Right lobe of liver (tissue), 6 donors: ENCODE results near the gene TLN1. TPM values are rescaled to one million over a fixed set of nuclear protein-coding genes. Genes with fewer than 3 reads are reported as not detected.

Experiments
- ATAC-seq, 4 donors: fragments of 200-7000 bp; cut with Tn5 transposase; one replicate each; pipeline ENCODE4 v1.9.1; 2020; ENCODE audit warnings: mild to moderate bottlenecking in 4 of 4, moderate library complexity in 4 of 4
- DNase-seq, 3 donors: peaks; one replicate each; pipeline ENCODE4 v3.0.0-alpha.2; 2020
- H3K27ac ChIP-seq, 3 donors: fragments of 200-600 bp; one replicate each; pipeline ENCODE4 v1.8.0; 2022
- H3K27me3 ChIP-seq, 2 donors: fragments of 200-600 bp; one replicate each; pipeline ENCODE4 v1.8.0; 2022
- H3K36me3 ChIP-seq, 4 donors: fragments of 200-600 bp; sonication (generic) in 1 of 4; one replicate each; pipeline versions ENCODE4 v1.5.1 to v1.8.0; 2017 to 2022; ENCODE audit warnings: control low read depth in 1 of 4
- H3K4me1 ChIP-seq, 4 donors: fragments of 200-600 bp; sonication (generic) in 1 of 4; one replicate each; pipeline versions ENCODE4 v1.5.1 to v1.8.0; 2017 to 2022; ENCODE audit warnings: control low read depth in 1 of 4
- H3K4me3 ChIP-seq, 3 donors: fragments of 200-600 bp; one replicate each; pipeline ENCODE4 v1.8.0; 2022
- H3K9me3 ChIP-seq, 4 donors: fragments of 200-600 bp; sonication (generic) in 1 of 4; one replicate each; pipeline versions ENCODE4 v1.5.1 to v1.8.0; 2017 to 2022; ENCODE audit warnings: control low read depth in 1 of 4
- CTCF ChIP-seq, 4 donors: fragments of 200-600 bp in 3 of 4; fragments of 450-650 bp in 1 of 4; IDR thresholded peaks; one replicate each; pipeline versions ENCODE4 v1.5.1 to v1.8.0; 2016 to 2022; ENCODE audit warnings: antibody characterized with exemption in 4 of 4, mild to moderate bottlenecking in 2 of 4
- POLR2A ChIP-seq: fragments of 450-650 bp; IDR thresholded peaks from one replicate; pipeline ENCODE4 v1.6.1; 2017; ENCODE audit warnings: antibody characterized with exemption, mild to moderate bottlenecking
- whole genome bisulfite sequencing: methylation state at CpG from one replicate; pipeline ENCODE4 v1.1.6; 2018; ENCODE audit warnings: low coverage, low lambda C conversion rate; ENCODE audit not compliant: insufficient coverage; ENCODE audit errors: missing lambda C conversion rate; 5-methylcytosine and 5-hydroxymethylcytosine counted together
- intact Hi-C, 2 donors: fragments of 100-400 bp; cut with DNase I; formaldehyde crosslinking; loops; one replicate each; pipeline versions ENCODE4 v1.11.2 to v1.14.1; 2022
- total RNA-seq, 6 experiments: library from RNA; depleted of rRNA in 2 of 6; stranded (reverse); fragments of >200 nt in 2 of 6; fragmentation: NEBNext Ultra II Directional in 3 of 6; extraction: Animal tissue kit (Norgen Biotek cat#: 25700) in 3 of 6; gene quantifications; one replicate each; pipeline versions ENCODE4 v1.1.0 to v1.2.4, GENCODE V29; 2016 to 2023
- donor health status: DM: no; HTN: yes; CAD: no.
- donor health status: DM: no; HTN: no; CAD: no.
- donor health status: DM: no; HTN: no; CAD: no.
- donor health status: DM: no; HTN: yes; CAD: no.
- donor health status: DM: no; HTN: yes; CAD: no.

TLN1 gene
- total RNA-seq, 6 experiments from 2014 or later = 103 to 168 (median 128) TPM

DNA sequence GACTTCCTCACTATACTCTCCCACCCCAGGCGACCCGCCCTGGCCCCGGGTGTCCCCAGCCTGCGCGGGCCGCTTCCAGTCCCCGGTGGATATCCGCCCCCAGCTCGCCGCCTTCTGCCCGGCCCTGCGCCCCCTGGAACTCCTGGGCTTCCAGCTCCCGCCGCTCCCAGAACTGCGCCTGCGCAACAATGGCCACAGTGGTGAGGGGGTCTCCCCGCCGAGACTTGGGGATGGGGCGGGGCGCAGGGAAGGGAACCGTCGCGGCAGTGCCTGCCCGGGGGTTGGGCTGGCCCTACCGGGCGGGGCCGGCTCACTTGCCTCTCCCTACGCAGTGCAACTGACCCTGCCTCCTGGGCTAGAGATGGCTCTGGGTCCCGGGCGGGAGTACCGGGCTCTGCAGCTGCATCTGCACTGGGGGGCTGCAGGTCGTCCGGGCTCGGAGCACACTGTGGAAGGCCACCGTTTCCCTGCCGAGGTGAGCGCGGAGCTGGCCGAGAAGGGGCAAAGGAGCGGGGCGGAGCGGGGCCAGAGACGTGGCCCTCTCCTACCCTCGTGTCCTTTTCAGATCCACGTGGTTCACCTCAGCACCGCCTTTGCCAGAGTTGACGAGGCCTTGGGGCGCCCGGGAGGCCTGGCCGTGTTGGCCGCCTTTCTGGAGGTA, 56.1 kb downstream of the TLN1 start:
- Histone ChIP-seq H3K9me3 (no peaks in the 10 kb centered on the region), H3K27me3 (peaks cover 0 to 9% of the 10 kb centered on the region in 2 donors), H3K4me3 (peak overlapping the region; percentile 38), H3K36me3 (no peaks in the 10 kb centered on the region), H3K4me1 (peaks cover 0 to 6% (median 0%) of the 10 kb centered on the region in 4 donors), H3K27ac (no peak overlapping the region)
- DNase-seq (peak in 1 of 3 donors; percentile 56), ATAC-seq (peak; percentile 57 to 72 (median 64))
- intact Hi-C loops = no loop called here
- 9% methylated on average over 16 of the region's 51 CpGs for WGBS
- TF ChIP-seq CTCF (IDR thresholded peaks at IDR 0.05) (no peak), POLR2A (no peak)

- intact Hi-C loops = no loop called here
- Histone ChIP-seq H3K9me3 (no peaks in the 10 kb centered on the region), H3K27me3 (peaks cover 0 to 9% of the 10 kb centered on the region in 2 donors), H3K4me1 (peaks cover 0 to 6% (median 0%) of the 10 kb centered on the region in 4 donors), H3K27ac (no peak overlapping the region), H3K4me3 (peak overlapping the region in 2 of 3 donors; percentile 38), H3K36me3 (no peaks in the 10 kb centered on the region)
- TF ChIP-seq POLR2A (no peak), CTCF (IDR thresholded peaks at IDR 0.05) (no peak)
- DNase-seq = peak in 1 of 3 donors; percentile 4
- WGBS = 31% methylated on average over 8 of the region's 13 CpGs
- no peak for ATAC-seq
Measured at GRCh38 chr9:35675204-35675603, 56.8 kb downstream of the TLN1 start.

GRCh38 chr9:35674025-35674361, 58.0 kb downstream of the TLN1 start:
- ATAC-seq (no peak), DNase-seq (no peak)
- intact Hi-C loops = no loop called here
- no peak overlapping the region for H3K27ac ChIP-seq
- WGBS = no CpG with 5 or more reads among the region's 3 CpGs
- no peak overlapping the region for H3K4me3 ChIP-seq
- H3K36me3 ChIP-seq = no peaks in the 10 kb centered on the region
- H3K9me3 ChIP-seq = no peaks in the 10 kb centered on the region
- TF ChIP-seq POLR2A (no peak), CTCF (IDR thresholded peaks at IDR 0.05) (no peak)
- H3K27me3 ChIP-seq = peaks cover 0 to 9% of the 10 kb centered on the region in 2 donors
- H3K4me1 ChIP-seq = peaks cover 0 to 14% (median 4%) of the 10 kb centered on the region in 4 donors

GRCh38 chr9:35673132-35674024, 58.6 kb downstream of the TLN1 start, which contains the start of gene CA9:
Gene CA9, plus strand, starts transcription at chr9:35673928. Its CDS starts 32 bp downstream, at chr9:35673960.
- H3K27me3 ChIP-seq = peaks cover 0 to 9% of the 10 kb centered on the region in 2 donors
- TF ChIP-seq POLR2A = no peak
- DNase-seq (peak in 1 of 3 donors; percentile 22), ATAC-seq (peak in 3 of 4 donors; percentile 4 to 20 (median 10))
- H3K4me3 ChIP-seq = no peak within 1 kb of the TSS
- H3K4me1 ChIP-seq = peaks cover 0 to 17% (median 5%) of the 10 kb centered on the region in 4 donors
- H3K27ac ChIP-seq = no peak within 1 kb of the TSS
- no peaks in the 10 kb centered on the region for H3K9me3 ChIP-seq
- WGBS = 73% methylated on average over 1 of the region's 10 CpGs
- no peaks in the 10 kb centered on the region for H3K36me3 ChIP-seq
- intact Hi-C loops = no loop called here
